ENCODE data around the gene PINK1.

Gene PINK1

GRCh38 chr1:20686883-20687725 lies 53.8 kb downstream of the PINK1 start:
- no peak overlapping the region for H3K27ac Mint-ChIP-seq
- no peaks in the 10 kb centered on the region for H3K36me3 Mint-ChIP-seq (ENCODE audit: low read depth)
- H3K27me3 Mint-ChIP-seq (ENCODE audit: low read depth) = peaks cover 13% of the 10 kb centered on the region
- H3K4me1 Mint-ChIP-seq (ENCODE audit: low read depth) = no peaks in the 10 kb centered on the region
- no peaks in the 10 kb centered on the region for H3K9me3 Mint-ChIP-seq
- no peak overlapping the region for H3K4me3 Mint-ChIP-seq

- Mint-ChIP-seq H3K27ac (no peak overlapping the region), H3K4me1 (ENCODE audit: low read depth) (no peaks in the 10 kb centered on the region), H3K36me3 (ENCODE audit: low read depth) (no peaks in the 10 kb centered on the region), H3K9me3 (no peaks in the 10 kb centered on the region), H3K27me3 (ENCODE audit: low read depth) (peaks cover 4% of the 10 kb centered on the region), H3K4me3 (no peak overlapping the region)
Measured at GRCh38 chr1:20689645-20690056, 56.4 kb downstream of the PINK1 start.

GRCh38 chr1:20691872-20692271 lies 58.6 kb downstream of the PINK1 start:
- H3K4me3 Mint-ChIP-seq = no peak overlapping the region
- H3K36me3 Mint-ChIP-seq (ENCODE audit: low read depth) = no peaks in the 10 kb centered on the region
- H3K9me3 Mint-ChIP-seq = no peaks in the 10 kb centered on the region
- H3K27me3 Mint-ChIP-seq (ENCODE audit: low read depth) = peaks cover 15% of the 10 kb centered on the region
- no peak overlapping the region for H3K27ac Mint-ChIP-seq
- peaks cover 9% of the 10 kb centered on the region for H3K4me1 Mint-ChIP-seq (ENCODE audit: low read depth)

- H3K27me3 Mint-ChIP-seq (ENCODE audit: low read depth) = peaks cover 15% of the 10 kb centered on the region
- H3K9me3 Mint-ChIP-seq = no peaks in the 10 kb centered on the region
- no peak overlapping the region for H3K27ac Mint-ChIP-seq
- H3K4me1 Mint-ChIP-seq (ENCODE audit: low read depth) = peaks cover 10% of the 10 kb centered on the region
- no peaks in the 10 kb centered on the region for H3K36me3 Mint-ChIP-seq (ENCODE audit: low read depth)
- no peak overlapping the region for H3K4me3 Mint-ChIP-seq
Measured at GRCh38 chr1:20693623-20694022, 60.4 kb downstream of the PINK1 start.

- Mint-ChIP-seq H3K27ac (no peak overlapping the region), H3K36me3 (ENCODE audit: low read depth) (no peaks in the 10 kb centered on the region), H3K4me1 (ENCODE audit: low read depth) (peaks cover 10% of the 10 kb centered on the region), H3K4me3 (peak overlapping the region; percentile 80), H3K9me3 (no peaks in the 10 kb centered on the region), H3K27me3 (ENCODE audit: low read depth) (peaks cover 18% of the 10 kb centered on the region)
Measured at GRCh38 chr1:20695515-20695914, 62.3 kb downstream of the PINK1 start.

- Mint-ChIP-seq H3K27ac (no peak overlapping the region), H3K27me3 (ENCODE audit: low read depth) (peaks cover 18% of the 10 kb centered on the region), H3K36me3 (ENCODE audit: low read depth) (no peaks in the 10 kb centered on the region), H3K4me3 (peak overlapping the region; percentile 80), H3K4me1 (ENCODE audit: low read depth) (peaks cover 10% of the 10 kb centered on the region), H3K9me3 (no peaks in the 10 kb centered on the region)
Measured at GRCh38 chr1:20696397-20697333, 63.4 kb downstream of the PINK1 start.

- Mint-ChIP-seq H3K36me3 (ENCODE audit: low read depth) (no peaks in the 10 kb centered on the region), H3K27ac (no peak overlapping the region), H3K27me3 (ENCODE audit: low read depth) (peaks cover 18% of the 10 kb centered on the region), H3K9me3 (no peaks in the 10 kb centered on the region), H3K4me1 (ENCODE audit: low read depth) (peaks cover 10% of the 10 kb centered on the region), H3K4me3 (no peak overlapping the region)
Measured at GRCh38 chr1:20697563-20697962, 64.3 kb downstream of the PINK1 start.

GRCh38 chr1:20698195-20698910 lies 65.1 kb downstream of the PINK1 start:
- H3K4me1 Mint-ChIP-seq (ENCODE audit: low read depth) = peaks cover 10% of the 10 kb centered on the region
- no peaks in the 10 kb centered on the region for H3K9me3 Mint-ChIP-seq
- H3K4me3 Mint-ChIP-seq = no peak overlapping the region
- no peaks in the 10 kb centered on the region for H3K36me3 Mint-ChIP-seq (ENCODE audit: low read depth)
- no peak overlapping the region for H3K27ac Mint-ChIP-seq
- H3K27me3 Mint-ChIP-seq (ENCODE audit: low read depth) = peaks cover 21% of the 10 kb centered on the region

- Mint-ChIP-seq H3K4me1 (ENCODE audit: low read depth) (peaks cover 10% of the 10 kb centered on the region), H3K27me3 (ENCODE audit: low read depth) (peaks cover 18% of the 10 kb centered on the region), H3K27ac (no peak overlapping the region), H3K4me3 (no peak overlapping the region), H3K36me3 (ENCODE audit: low read depth) (no peaks in the 10 kb centered on the region), H3K9me3 (no peaks in the 10 kb centered on the region)
Measured at GRCh38 chr1:20699558-20699957, 66.3 kb downstream of the PINK1 start.

GRCh38 chr1:20700636-20701215 lies 67.5 kb downstream of the PINK1 start:
- Mint-ChIP-seq H3K27ac (no peak overlapping the region), H3K4me3 (no peak overlapping the region), H3K36me3 (ENCODE audit: low read depth) (no peaks in the 10 kb centered on the region), H3K4me1 (ENCODE audit: low read depth) (peaks cover 10% of the 10 kb centered on the region), H3K9me3 (no peaks in the 10 kb centered on the region), H3K27me3 (ENCODE audit: low read depth) (peaks cover 12% of the 10 kb centered on the region)
